ENCODE measurements around the gene EPS15. TPM values are rescaled to one million over a fixed set of nuclear protein-coding genes. Genes with fewer than 3 reads are reported as not detected.

EPS15 gene
- total and polyA plus RNA-seq, 2 donors (not counting 1 experiment from before 2014, with no cell fraction given) = 40.3 to 151 TPM

DNA sequence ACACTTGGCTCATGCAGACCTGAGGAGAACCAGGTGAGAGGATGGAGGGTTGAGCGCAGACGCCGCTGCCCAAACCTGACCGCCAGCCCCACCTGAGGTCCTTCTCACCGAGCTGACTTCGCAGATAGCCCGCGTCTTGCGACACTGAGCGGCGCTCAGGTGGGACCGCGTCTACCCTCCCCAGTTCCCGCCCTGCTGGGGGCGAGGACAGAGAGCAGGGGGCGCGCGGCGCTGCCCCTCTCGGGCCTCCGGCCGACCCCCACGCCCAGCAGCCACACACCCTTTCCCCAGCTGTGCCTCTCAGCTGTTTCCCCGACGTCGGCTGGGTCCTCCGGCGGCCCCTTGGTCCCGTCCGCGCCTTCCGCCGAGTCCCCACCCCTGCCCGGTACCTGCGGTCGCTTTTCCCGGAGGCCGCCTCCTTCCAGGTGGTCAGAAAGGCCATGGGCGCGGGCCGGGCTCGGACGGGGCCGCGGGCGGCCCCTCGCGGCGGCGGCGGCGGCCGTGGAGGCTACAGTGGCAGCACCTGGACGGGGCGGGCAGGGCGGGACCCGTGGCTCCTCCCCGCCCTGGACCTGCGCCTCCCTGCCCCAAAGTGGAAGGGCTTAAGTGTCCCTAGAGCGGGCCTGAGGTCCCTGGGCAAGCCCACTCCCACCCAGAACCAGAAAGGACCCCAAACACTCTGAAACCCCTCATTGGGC, 174.3 kb downstream of the EPS15 start:
- TF ChIP-seq, protein P1, sequence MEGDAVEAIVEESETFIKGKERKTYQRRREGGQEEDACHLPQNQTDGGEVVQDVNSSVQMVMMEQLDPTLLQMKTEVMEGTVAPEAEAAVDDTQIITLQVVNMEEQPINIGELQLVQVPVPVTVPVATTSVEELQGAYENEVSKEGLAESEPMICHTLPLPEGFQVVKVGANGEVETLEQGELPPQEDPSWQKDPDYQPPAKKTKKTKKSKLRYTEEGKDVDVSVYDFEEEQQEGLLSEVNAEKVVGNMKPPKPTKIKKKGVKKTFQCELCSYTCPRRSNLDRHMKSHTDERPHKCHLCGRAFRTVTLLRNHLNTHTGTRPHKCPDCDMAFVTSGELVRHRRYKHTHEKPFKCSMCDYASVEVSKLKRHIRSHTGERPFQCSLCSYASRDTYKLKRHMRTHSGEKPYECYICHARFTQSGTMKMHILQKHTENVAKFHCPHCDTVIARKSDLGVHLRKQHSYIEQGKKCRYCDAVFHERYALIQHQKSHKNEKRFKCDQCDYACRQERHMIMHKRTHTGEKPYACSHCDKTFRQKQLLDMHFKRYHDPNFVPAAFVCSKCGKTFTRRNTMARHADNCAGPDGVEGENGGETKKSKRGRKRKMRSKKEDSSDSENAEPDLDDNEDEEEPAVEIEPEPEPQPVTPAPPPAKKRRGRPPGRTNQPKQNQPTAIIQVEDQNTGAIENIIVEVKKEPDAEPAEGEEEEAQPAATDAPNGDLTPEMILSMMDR (IDR thresholded peaks at IDR 0.05) = no peak
- no peak for TF ChIP-seq EZH2 (IDR thresholded peaks at IDR 0.05; ENCODE audit: borderline replicate concordance, insufficient read depth, low read depth, low read length, poor library complexity, severe bottlenecking)
- H3K4me2 ChIP-seq (replicated peaks; ENCODE audit: low read depth, low read length, poor library complexity, severe bottlenecking) = peak overlapping the region; percentile 58

DNA sequence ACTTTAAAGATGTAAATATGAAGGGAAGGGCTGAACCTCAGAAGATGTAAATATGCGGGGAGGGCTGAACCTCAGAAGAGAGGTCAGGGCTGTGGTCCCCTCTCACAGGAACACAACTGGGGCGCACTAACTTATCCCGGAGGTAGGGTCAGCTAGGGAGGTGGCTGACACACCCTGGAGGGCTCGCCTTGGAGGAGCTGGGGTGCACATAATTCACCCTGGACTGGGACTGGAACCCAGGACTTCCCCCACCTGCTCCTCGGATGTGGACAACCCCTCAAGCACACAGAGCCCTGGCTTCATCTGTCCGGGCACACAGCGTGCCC, 174.8 kb downstream of the EPS15 start:
- intact Hi-C loops (cut with micrococcal nuclease) = no loop called here
- Histone ChIP-seq H3K4me2 (replicated peaks; ENCODE audit: low read depth, low read length, poor library complexity, severe bottlenecking) (peak overlapping the region; percentile 58), H3K9ac (ENCODE audit: low read length) (no peak overlapping the region), H3K36me3 (replicated peaks in 1 of 2; ENCODE audit: control extremely low read depth in 1 of 2, control insufficient read depth in 1 of 2, extremely low read depth in 1 of 2, insufficient read depth in 2 of 2, low read length in 1 of 2) (no peaks in the 10 kb centered on the region), H3K4me1 (ENCODE audit: control insufficient read depth in 2 of 2, insufficient read depth in 2 of 2, low read length in 2 of 2) (peaks cover 6 to 10% of the 10 kb centered on the region in 2 donors), H3K27me3 (replicated peaks in 1 of 4; ENCODE audit: control extremely low read depth in 1 of 4, control insufficient read depth in 3 of 4, insufficient read depth in 4 of 4, low read length in 3 of 4) (peaks cover 0 to 36% (median 18%) of the 10 kb centered on the region in 4 experiments), H3K79me2 (ENCODE audit: control insufficient read depth, insufficient read depth, low read length) (no peaks in the 10 kb centered on the region), H3K9me3 (ENCODE audit: control extremely low read depth in 1 of 3, control insufficient read depth in 2 of 3, insufficient read depth in 1 of 3, low read length in 2 of 3) (no peaks in the 10 kb centered on the region), H3K27ac (ENCODE audit: low read length in 2 of 2) (no peak overlapping the region), H2AFZ (ENCODE audit: insufficient read depth, low read depth, low read length, poor library complexity, severe bottlenecking) (peak overlapping the region; percentile 38), H3K4me3 (ENCODE audit: control extremely low read depth in 1 of 5, extremely low read depth in 1 of 5, insufficient read depth in 1 of 5, low read depth in 2 of 5, low read length in 4 of 5) (no peak overlapping the region), H4K20me1 (ENCODE audit: control insufficient read depth, insufficient read depth, low read length, poor library complexity, severe bottlenecking) (no peaks in the 10 kb centered on the region)
- Mint-ChIP-seq H3K27me3 (peaks cover 36% of the 10 kb centered on the region), H3K27ac (no peak overlapping the region), H3K9me3 (ENCODE audit: insufficient read depth) (no peaks in the 10 kb centered on the region), H3K4me1 (peaks cover 12% of the 10 kb centered on the region), H3K4me3 (peak overlapping the region; percentile 52)
- no peak for TF ChIP-seq EZH2 (IDR thresholded peaks at IDR 0.05; ENCODE audit: borderline replicate concordance, insufficient read depth, low read depth, low read length, poor library complexity, severe bottlenecking)
- TF ChIP-seq, protein P1 (IDR thresholded peaks at IDR 0.05) = no peak
- CTCF ChIA-PET = no interaction called here
- POLR2A ChIA-PET = no interaction called here
- no peak for DNase-seq
- 78% methylated on average over 6 of the region's 7 CpGs for WGBS (ENCODE audit: insufficient coverage)
- no peak for ATAC-seq (ENCODE audit: low read depth)

More for the DNA sequence above, 174.3 kb downstream of the EPS15 start:
- H3K4me3 ChIP-seq (ENCODE audit: control extremely low read depth in 1 of 5, extremely low read depth in 1 of 5, insufficient read depth in 1 of 5, low read depth in 2 of 5, low read length in 4 of 5) = no peak overlapping the region
- DNase-seq (peak; percentile 18), ATAC-seq (ENCODE audit: low read depth) (peak; percentile 28)
- no peaks in the 10 kb centered on the region for H3K9me3 Mint-ChIP-seq (ENCODE audit: insufficient read depth)
- H3K27ac ChIP-seq (ENCODE audit: low read length in 2 of 2) = no peak overlapping the region
- no peaks in the 10 kb centered on the region for H4K20me1 ChIP-seq (ENCODE audit: control insufficient read depth, insufficient read depth, low read length, poor library complexity, severe bottlenecking)
- H3K36me3 ChIP-seq (replicated peaks in 1 of 2; ENCODE audit: control extremely low read depth in 1 of 2, control insufficient read depth in 1 of 2, extremely low read depth in 1 of 2, insufficient read depth in 2 of 2, low read length in 1 of 2) = no peaks in the 10 kb centered on the region
- intact Hi-C loops (cut with micrococcal nuclease) = no loop called here
- POLR2A ChIA-PET = no interaction called here
- H2AFZ ChIP-seq (ENCODE audit: insufficient read depth, low read depth, low read length, poor library complexity, severe bottlenecking) = peak overlapping the region; percentile 38
- no peaks in the 10 kb centered on the region for H3K79me2 ChIP-seq (ENCODE audit: control insufficient read depth, insufficient read depth, low read length)
- H3K4me3 Mint-ChIP-seq = no peak overlapping the region
- peaks cover 6 to 10% of the 10 kb centered on the region in 2 donors for H3K4me1 ChIP-seq (ENCODE audit: control insufficient read depth in 2 of 2, insufficient read depth in 2 of 2, low read length in 2 of 2)
- no peak overlapping the region for H3K27ac Mint-ChIP-seq
- CTCF ChIA-PET = interaction anchor here (1.0 kb wide), 1 partner anchor 424 kb away, joined by 3 read pairs; no protein-coding TSS in a partner anchor
- 5% methylated on average over 60 of the region's 60 CpGs for WGBS (ENCODE audit: insufficient coverage)
- peaks cover 36% of the 10 kb centered on the region for H3K27me3 Mint-ChIP-seq
- peaks cover 12% of the 10 kb centered on the region for H3K4me1 Mint-ChIP-seq
- H3K9ac ChIP-seq (ENCODE audit: low read length) = no peak overlapping the region
- H3K27me3 ChIP-seq (replicated peaks in 1 of 4; ENCODE audit: control extremely low read depth in 1 of 4, control insufficient read depth in 3 of 4, insufficient read depth in 4 of 4, low read length in 3 of 4) = peaks cover 0 to 36% (median 18%) of the 10 kb centered on the region in 4 experiments
- H3K9me3 ChIP-seq (ENCODE audit: control extremely low read depth in 1 of 3, control insufficient read depth in 2 of 3, insufficient read depth in 1 of 3, low read length in 2 of 3) = no peaks in the 10 kb centered on the region

All from B cell (primary cell).